Measurements from ENCODE around the gene NR5A1.

DNA sequence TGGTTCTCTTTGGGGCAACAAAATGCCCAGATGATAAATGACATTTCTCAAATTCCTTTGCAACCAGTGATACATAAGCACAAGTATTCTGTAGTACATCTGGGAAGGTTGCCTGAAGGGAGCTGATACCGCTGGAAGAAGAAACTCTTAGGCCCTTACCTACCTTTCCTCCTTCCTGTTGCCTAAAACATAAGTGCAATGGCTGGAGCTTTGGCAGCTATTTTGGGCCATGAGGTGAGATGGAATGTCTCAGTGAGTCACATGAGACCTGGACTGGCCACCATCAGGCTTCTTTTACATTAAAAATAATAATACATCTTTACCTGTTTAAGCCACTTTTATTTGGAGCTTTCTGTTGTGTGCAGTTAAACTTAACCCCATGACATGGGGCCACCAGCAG lies 68.1 kb downstream of the NR5A1 start:
- TF ChIP-seq POLR2A (IDR thresholded peaks at IDR 0.05): no peak
- TF ChIP-seq, protein P1, sequence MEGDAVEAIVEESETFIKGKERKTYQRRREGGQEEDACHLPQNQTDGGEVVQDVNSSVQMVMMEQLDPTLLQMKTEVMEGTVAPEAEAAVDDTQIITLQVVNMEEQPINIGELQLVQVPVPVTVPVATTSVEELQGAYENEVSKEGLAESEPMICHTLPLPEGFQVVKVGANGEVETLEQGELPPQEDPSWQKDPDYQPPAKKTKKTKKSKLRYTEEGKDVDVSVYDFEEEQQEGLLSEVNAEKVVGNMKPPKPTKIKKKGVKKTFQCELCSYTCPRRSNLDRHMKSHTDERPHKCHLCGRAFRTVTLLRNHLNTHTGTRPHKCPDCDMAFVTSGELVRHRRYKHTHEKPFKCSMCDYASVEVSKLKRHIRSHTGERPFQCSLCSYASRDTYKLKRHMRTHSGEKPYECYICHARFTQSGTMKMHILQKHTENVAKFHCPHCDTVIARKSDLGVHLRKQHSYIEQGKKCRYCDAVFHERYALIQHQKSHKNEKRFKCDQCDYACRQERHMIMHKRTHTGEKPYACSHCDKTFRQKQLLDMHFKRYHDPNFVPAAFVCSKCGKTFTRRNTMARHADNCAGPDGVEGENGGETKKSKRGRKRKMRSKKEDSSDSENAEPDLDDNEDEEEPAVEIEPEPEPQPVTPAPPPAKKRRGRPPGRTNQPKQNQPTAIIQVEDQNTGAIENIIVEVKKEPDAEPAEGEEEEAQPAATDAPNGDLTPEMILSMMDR (IDR thresholded peaks at IDR 0.05): no peak

Measured in heart left ventricle (tissue), 13 donors.